Neural cell (in vitro differentiated cells): Measurements from ENCODE around the gene DOK5.

ENCODE experiments used
- CTCF ChIP-seq: fragments of 450-650 bp; IDR thresholded peaks from 2 replicates; pipeline ENCODE4 v1.5.1; 2014; ENCODE audit warnings: antibody characterized with exemption, mild to moderate bottlenecking, moderate library complexity; ENCODE audit not compliant: poor library complexity, severe bottlenecking
- EZH2 ChIP-seq: fragments of 200-600, 300-800 bp; shearing (Covaris generic), sonication (generic); IDR thresholded peaks from 2 replicates; pipeline ENCODE4 v1.6.1; 2014; ENCODE audit warnings: antibody characterized with exemption, low read length, borderline replicate concordance, mild to moderate bottlenecking; ENCODE audit not compliant: insufficient read depth, poor library complexity, severe bottlenecking
- MXI1 ChIP-seq: fragments of 450-650 bp; conservative IDR thresholded peaks from 2 replicates; pipeline ENCODE4 v1.6.1; 2014; ENCODE audit warnings: antibody characterized with exemption, mild to moderate bottlenecking; ENCODE audit not compliant: poor library complexity, severe bottlenecking
- REST ChIP-seq: IDR thresholded peaks from 2 replicates; pipeline ENCODE4 v1.6.1; 2012; ENCODE audit warnings: borderline replicate concordance
- TAF1 ChIP-seq: IDR thresholded peaks from 2 replicates; pipeline ENCODE4 v1.6.1; 2012; ENCODE audit warnings: low read depth

- TF ChIP-seq CTCF (no peak), EZH2 (no peak), TAF1 (no peak), MXI1 (no peak), REST (no peak)
Observed at GRCh38 chr20:54608943-54609342, 133.6 kb downstream of the DOK5 start.
